G401.6 (cell line): ENCODE data around the gene NTRK2.
"Not testable (repeated sequence)": the region's sequence is repeated elsewhere in the genome, so short reads cannot be mapped to it uniquely, and the experiment has no call there.

Experiments used
- FAIRE-seq: peaks from 2 replicates; lab custom pipeline; 2012; peaks lifted over from hg19 to GRCh38; lab: Jason Lieb, UNC

The NTRK2 gene

DNA sequence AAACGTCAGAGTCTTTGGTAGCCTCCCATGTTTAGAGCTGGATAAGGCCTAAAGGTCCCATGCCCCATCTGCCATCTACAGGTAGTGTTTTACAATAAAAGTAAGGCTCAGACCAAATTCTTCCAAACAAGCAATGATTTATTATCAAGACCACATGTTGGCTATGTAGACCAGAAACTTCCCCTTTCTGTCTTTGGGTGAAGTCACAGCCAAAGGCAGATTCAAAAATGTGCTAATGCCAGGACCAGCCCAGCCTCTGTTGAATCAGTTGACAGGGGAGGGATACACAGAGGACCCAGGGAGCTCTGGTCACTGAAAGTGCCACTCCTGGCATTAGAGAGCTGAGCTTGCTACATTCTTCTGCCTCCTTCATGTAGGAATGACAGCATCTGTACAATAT lies 360.8 kb downstream of the NTRK2 start:
- no peak for FAIRE-seq

DNA sequence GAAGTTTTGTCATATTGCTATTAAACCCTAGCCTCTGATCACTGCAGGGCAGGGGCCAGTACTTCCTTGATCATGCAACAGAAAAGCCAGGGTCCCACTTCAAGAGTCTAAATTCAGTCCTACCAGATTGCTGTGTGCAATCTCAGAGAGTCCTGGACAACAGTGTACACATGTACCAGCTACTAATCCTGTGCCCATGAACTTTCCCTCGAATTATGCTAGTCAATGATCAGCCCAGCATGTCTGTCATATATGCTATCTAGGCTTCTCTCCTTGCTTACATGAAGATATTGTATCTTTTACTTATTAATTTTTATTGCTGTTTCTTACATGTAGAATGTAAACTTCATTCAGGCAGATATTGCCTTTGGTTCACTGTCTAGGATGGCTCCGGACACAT lies 367.0 kb downstream of the NTRK2 start:
- FAIRE-seq = no peak

DNA sequence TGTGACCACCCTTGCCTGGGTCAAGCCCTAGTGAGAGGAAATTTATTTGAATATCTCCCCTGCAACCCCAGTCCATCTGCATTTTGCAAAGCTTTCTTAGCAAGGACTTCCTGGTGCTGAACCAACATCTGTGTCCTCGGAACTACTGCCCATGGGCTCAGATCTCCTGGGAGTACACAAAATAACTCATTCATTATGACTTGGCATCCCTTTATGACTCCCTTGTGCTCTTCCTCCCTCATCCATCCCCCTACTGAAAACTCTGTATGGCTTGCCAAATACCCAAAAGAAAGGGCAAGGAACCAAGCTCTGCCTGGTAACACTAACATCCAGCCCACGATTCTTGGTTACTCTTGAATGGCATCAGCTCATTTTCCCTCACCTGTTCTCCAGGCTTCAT lies 368.5 kb downstream of the NTRK2 start:
- no peak for FAIRE-seq

DNA sequence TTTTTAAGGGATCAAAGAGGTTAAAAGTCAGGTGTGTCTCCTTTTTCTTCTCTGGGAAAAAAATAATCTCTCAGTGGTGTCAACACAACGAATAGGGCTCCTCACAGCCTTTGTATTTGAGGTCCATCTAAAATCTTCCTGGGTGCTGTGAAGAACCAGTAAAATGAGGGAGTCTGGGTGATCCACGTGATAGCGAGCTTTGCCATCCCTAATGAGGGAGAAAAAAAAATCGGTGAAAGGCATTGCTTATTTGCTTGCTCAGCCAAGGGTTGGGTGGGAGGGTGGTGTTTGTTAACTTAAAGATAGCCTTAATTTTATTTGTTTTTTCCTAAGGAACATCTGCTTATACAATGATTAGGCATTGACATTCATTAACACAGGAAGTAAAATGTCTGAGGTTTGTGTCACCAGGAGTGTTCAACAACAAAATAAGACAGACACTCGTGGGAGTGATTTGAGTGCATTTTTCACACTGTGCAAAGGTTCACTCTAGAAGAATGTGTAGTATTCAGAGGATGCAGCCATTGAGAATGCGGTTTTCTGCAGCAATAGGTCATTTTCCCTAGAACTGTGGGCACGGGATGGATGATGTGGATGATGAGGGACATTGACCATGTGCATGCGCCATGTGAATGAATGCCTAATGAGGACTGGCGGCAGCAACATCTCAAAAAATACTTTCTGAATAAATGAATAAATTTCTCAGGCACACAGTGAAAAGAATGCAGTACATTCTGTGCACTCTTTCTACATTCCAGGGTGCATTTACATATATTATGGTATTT lies 369.5 kb downstream of the NTRK2 start:
- FAIRE-seq = no peak

DNA sequence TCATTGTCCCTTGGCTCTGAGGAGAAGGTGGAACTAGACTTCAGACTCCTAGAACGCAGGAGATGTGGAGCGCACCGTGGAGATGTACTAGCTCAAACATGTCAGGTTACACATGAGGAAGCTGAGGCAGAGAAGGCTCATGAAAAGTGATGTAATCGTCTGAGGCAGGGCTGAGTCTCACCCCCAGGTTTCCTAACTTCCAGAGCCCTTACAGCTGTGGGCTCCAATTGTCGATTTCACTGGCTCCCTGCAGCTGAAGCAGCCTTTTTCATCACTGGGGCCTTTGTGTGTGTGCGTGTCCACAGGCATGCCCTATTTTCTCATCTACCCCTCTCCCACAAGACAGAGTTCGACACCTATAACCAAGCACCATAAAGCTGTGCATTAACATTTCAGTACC lies 370.6 kb downstream of the NTRK2 start:
- no peak for FAIRE-seq

DNA sequence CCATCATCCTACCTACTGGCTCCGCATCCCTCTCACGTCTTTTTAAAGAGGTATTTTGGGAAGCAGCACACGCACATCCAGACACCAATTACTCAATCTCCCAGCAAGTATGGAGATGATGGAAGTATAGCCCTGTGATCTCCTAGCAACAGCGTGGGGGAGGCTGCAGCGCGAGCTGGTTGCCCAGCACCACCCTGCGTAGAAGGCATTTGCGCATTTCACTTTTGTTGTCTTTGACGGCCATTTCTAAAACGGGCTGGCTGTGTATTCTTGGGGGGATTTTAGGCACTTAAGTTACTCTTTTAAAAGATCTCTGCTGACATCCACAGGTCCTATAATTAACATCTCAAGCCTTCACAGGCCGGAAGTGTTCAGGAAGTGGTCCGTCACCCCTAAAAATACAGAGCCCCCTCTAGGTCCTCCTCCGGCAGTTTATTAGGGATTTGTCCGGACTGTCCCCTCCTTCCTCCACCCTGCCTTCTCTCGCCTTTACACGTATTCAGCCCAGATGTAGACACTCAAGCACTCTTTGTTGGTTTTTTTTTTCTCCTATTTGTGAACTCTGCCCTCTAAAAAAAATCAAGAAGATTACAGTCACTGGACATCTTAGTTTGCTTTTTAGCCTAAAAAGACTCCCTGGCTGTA lies 371.4 kb downstream of the NTRK2 start:
- FAIRE-seq = no peak

DNA sequence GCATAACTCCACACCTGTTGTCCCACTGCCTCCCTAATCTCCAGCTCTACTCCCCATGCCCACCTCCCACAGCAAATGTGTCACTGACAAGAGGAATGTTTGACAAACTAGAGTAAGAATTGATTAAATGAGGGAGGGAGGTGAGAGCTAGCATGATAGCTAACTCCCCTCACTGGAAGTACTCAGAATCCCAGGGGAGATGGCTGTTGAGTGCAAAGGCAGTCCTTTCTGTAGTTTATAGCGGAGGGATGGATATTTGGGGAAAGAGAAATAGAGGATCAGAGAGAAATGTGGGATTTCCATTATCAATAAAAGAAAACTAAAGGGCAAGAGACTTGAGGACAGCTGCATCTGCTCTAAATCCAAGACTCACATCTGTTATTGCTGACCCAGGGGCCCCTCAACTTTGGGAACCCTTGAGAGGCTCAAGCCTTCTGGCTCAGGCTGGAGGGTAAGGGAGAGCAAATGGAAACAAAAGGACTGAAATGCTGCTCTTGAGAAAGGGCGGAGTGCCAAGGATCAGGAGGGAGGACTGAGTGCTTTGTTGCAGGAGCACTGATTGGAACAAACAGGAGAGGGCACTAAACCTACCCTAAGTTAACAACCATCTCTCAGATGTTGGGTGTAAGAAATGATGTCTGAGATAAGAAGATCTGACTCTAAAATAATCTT lies 372.1 kb downstream of the NTRK2 start:
- no peak for FAIRE-seq

DNA sequence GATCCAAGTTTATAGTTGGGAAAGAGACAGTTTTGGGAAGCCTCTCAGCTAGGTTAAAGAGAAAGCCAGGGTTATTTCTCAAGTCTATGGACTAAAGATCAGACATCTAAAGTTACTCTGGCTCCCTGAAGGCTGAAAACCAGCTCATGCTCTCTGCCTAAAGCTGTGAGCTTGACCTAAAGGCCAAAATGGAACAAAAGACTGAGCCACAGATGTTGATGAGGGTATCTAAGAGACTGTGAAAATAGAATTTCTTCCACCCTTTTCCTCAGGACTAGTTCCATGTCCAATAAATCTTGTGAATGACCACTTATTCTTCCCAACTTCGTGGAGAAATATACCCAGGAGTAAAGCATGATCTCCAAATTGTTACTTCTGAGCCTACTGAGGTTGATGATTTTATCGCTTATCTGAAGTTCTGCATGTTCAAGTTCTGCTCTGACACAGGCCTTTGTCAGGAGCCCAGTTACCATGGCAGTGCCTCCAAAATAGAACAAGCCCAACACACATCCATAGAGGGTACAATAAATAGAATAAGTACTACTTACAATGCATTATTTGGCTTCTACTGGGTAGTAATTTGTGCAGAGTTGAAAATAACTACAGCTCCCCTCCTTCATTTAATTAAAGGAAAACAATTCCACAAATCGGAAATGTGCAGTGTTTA lies 373.6 kb downstream of the NTRK2 start:
- FAIRE-seq = no peak

DNA sequence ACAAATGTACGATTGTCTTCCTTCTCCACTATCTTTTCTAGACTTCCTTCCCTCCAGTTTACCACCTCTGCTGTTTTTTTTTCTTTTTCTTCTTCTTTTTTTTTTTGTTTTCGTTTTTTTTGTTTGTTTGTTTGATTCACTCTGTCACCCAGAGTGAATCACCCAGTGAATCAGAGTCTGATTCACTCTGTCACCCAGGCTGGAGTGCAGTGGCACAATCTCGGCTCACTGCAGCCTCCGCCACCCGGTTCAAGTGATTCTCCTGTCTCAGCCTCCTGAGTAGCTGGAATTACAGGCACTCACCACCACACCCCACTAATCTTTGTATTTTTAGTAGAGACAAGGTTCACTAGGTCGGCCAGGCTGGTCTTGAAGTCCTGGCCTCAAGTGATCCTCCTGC lies 375.7 kb downstream of the NTRK2 start:
- FAIRE-seq = no peak

DNA sequence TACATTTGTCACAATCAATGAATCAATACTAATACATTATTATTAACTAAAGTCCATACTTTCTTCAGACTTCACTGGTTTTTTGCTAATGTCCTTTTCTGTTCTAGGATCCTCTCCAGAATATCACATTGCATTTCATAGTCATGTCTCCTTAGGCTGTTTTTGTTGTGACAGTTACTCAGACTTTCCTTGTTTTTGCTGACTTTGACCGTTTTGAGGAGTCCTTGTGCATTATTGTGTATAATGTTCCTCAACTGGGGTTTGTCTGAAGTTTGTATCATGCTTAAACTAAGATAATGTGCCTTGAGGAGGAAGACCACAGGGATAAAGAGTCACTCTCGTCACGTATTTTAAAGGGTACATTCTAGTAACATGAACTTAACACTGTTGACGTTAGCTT lies 376.9 kb downstream of the NTRK2 start:
- FAIRE-seq = no peak

DNA sequence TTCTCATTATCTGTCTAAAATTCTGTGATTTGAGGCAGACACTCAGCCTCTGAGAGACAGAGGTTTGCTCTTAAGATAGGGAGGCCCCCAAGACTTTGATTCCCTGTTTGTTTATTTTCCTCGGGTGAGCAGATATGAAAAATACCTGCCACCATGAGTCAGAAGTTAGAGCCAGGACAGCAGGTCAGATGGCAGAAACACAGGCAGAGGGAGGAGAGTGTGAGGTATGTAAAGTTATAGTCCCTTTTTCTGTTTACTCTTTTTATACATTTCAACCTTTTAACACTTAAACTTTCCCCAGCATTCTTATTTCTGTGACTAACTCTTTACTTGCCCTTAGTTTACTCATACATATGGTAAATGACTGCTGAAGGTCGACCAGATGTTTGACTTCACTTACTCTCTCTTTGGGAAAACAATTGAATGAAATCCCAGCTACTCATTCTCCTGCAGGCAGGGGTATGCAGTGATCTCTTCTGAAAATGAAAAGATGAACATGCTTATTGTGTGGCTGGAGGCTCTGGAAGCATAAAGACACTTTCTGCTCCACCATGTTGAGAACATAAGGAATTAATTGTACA lies 383.8 kb downstream of the NTRK2 start:
- no peak for FAIRE-seq

DNA sequence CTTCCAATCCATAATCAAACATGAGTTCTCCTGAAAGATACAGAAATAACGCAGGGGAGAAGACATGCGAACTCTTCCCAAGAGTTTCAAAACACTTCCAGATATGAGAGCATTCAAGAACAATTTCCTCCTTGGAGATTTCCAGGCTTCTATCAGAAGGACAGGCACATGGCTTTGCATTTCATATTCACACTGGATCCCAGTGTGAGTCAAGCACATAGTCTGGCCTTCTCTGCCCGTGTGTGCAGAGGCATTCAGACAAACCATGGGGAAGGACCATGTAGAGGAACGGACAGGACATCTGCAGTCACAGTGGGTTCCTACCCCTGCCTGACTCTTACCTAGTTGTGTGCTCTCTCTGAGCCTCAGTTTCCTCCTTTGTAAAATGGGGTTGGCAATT lies 384.5 kb downstream of the NTRK2 start:
- FAIRE-seq = no peak

DNA sequence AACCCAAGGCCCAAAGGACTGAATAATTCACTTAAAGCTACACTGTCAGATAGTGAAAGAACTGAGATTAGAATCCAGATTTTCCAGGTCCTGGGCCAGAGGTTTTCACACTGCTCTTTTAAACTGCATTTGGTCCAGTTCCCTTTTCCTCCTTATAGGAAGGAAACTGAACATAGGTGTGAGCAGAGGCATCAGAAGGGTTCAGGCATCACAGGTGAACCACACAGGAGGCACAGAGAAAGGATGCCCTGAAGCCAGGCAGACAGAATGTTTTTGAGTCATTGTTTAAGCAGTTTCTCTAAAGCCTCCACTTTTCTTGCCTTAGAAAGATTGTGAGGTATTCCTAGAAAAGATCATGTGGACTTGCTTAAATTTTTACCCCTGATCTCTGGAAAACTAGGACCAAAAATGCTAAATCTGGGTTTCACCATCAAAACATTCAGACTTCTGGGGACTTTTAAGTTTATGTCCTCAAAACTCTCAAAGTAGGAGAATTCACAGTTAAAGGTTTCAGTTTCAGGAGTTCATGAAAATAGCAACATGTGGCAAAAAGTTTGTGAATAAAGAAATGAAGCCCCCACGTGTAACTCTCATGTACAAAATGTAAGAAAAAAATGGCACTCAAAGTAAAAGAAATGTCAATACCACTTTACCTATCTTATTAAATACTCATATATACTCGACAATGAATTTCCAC lies 386.1 kb downstream of the NTRK2 start:
- FAIRE-seq = no peak

DNA sequence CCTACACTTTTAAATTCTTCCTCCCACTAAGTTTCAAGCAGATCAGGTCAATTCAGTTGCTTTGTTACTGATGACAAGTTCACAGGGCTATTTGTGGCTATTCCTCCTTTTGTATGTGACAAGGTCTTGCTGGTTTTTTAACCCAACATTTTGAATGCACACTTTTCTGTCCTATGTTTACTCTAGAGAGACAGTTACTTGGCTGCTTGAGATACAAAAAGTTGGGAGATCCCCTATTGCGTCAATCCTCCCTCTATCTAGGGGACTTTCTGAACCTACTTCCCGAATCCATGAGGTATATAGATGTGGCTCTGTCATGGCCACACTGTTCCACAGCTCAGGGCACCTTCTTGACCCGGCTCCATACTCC lies 386.7 kb downstream of the NTRK2 start:
- FAIRE-seq = no peak

DNA sequence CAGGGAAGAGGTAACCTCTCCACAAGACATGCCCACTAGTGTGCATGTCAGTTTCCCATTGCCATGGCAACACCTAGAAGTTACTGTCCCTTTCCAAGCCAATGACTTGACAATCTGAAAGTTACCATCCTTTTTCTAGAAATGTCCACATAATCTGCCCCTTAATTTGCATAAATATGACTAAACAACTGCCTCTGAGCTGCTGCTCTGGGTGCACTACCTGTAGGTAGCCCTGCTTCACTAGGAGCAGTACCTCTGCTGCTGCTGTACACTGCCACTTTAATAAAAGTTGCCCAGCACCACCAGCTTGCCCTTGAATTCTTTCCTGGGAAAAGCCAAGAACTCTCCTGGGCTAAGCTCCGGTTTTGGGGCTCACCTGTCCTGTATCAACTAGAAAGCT lies 392.4 kb downstream of the NTRK2 start:
- FAIRE-seq = no peak

DNA sequence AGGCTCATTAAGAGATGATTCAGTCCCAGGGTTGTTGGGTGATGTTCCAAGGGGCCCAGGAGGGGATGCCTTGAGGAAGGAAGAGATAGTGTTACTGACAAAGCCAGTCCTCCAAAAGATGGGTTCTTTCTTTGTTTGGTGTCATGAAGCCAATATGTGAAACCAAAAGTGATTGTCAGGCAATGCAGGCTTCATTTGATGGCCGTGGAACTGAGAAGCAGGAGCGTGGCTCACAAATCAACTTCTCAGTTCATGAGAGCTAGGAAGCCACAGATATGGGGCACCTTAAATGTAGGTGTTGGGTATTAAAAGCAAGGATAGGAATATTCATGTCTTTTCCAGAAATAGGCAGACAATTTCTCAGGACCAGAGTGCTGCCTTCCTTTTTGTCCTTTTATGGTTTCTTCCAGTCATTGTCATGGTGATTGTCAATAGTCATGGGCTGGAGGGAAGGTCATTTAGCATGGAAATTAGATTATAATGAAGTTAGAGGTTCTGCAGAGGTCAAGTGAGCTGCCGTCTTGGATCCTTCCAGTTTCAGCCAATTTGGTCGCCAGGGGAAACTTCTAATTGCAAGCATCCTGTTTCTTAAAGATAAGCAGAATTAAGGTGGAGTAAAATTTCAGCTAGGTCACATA lies 393.0 kb downstream of the NTRK2 start:
- FAIRE-seq = no peak

DNA sequence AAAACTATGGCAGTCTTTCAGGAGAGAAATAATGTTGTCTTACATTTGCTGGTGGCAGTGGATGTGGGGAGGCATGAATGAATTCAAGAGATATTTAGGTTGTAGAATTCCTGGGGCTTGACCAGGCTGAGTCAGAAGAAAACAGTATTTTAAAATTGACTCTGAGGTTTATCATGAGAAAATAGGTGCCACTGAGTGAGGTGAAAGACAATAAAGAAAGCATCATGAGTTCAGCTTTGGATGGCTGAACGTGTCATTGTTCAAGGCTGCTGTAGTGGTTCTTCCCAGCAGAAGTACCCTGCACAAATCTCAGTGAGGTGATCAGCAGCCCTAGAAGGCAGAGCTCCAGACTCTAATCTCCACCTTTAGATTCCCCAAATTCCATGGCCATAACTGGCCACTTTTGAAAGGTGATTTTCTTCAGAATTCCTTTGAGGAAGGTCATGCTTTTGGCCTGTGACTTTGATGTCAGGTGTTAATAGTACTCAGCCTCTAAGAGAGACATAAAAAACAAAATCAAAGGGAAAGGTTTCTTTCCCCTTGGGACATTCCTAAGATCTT lies 395.4 kb downstream of the NTRK2 start:
- FAIRE-seq = no peak

DNA sequence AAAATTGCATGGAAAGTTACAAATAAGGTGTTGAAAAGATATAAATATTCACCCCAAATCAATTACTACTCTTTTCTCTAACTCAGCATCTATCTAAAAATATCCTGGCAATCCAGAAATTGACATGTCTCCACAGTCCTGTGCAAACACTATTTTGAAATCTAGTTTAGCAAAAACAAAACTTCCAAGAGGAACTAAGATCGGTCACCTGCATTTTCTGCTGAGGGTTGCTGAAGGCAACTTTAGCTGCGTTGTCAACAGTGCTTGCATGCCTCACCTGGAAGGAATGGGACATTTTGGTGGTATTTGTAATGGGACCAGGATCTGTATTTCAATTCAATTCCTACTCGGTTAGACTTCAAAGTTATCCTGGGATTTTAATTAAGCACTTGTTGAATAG lies 398.3 kb downstream of the NTRK2 start:
- no peak for FAIRE-seq

DNA sequence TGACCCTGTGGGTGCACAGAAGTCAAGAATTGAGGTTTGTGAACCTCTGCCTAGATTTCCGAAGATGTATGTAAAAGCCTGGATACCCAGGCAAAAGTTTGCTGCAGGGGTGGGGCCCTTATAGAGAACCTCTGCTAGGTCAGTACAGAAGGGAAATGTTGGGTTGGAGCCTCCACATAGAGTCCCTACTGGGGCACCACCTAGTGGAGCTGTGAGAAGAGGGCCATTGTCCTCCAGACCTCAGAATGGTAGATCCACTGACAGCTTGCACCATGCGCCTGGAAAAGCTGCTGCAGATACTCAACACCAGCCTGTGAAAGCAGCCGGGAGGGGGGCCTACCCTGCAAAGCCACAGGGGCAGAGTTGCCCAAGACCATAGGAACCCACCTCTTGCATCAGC lies 399.9 kb downstream of the NTRK2 start:
- not testable (repeated sequence) for FAIRE-seq
